Neural crest cell (in vitro differentiated cells): ENCODE results near the gene COL9A1. TPM values are rescaled to one million over a fixed set of nuclear protein-coding genes. Genes with fewer than 3 reads are reported as not detected.

Experiments used
- DNase-seq: peaks from one replicate; pipeline ENCODE4 v3.0.0; 2021; ENCODE audit warnings: low read depth, mixed read lengths, low spot score
- H3K27ac Mint-ChIP-seq: one replicate; pipeline ENCODE4 v1.8.0; 2021; ENCODE audit warnings: mild to moderate bottlenecking, mixed read lengths; ENCODE audit not compliant: unreplicated experiment
- H3K27me3 Mint-ChIP-seq: 2 replicates; pipeline ENCODE4 v1.8.0; 2021; ENCODE audit warnings: low read depth, mild to moderate bottlenecking, mixed read lengths
- H3K36me3 Mint-ChIP-seq: 2 replicates; pipeline ENCODE4 v1.8.0; 2021; ENCODE audit warnings: low read depth, mild to moderate bottlenecking, mixed read lengths
- H3K4me1 Mint-ChIP-seq: 2 replicates; pipeline ENCODE4 v1.8.0; 2021; ENCODE audit warnings: mixed read lengths
- H3K4me3 Mint-ChIP-seq: one replicate; pipeline ENCODE4 v1.8.0; 2021; ENCODE audit warnings: mild to moderate bottlenecking, mixed read lengths
- H3K9me3 Mint-ChIP-seq: 2 replicates; pipeline ENCODE4 v1.8.0; 2021; ENCODE audit warnings: mixed read lengths
- CTCF ChIP-seq: fragments of 200-600 bp; sonication (generic); conservative IDR thresholded peaks from 2 replicates; pipeline ENCODE4 v1.5.0; 2021; ENCODE audit warnings: antibody characterized with exemption, mild to moderate bottlenecking
- total RNA-seq: library from RNA; stranded (reverse); gene quantifications from 2 replicates; pipeline ENCODE4 v1.2.1, GENCODE V29; 2021

The COL9A1 gene
- total RNA-seq, 1 donor from 2014 or later: 30.8 TPM

- DNase-seq: no peak
- H3K27ac Mint-ChIP-seq: no peak overlapping the region
- H3K36me3 Mint-ChIP-seq: peaks cover 15% of the 10 kb centered on the region
- no peaks in the 10 kb centered on the region for H3K27me3 Mint-ChIP-seq
- H3K9me3 Mint-ChIP-seq: no peaks in the 10 kb centered on the region
- no peaks in the 10 kb centered on the region for H3K4me1 Mint-ChIP-seq
- no peak overlapping the region for H3K4me3 Mint-ChIP-seq
- no peak for TF ChIP-seq CTCF
Observed at GRCh38 chr6:70252604-70253003, 50.3 kb downstream of the COL9A1 start.

- Mint-ChIP-seq H3K27ac (peak overlapping the region; percentile 19), H3K9me3 (no peaks in the 10 kb centered on the region), H3K4me3 (no peak overlapping the region), H3K36me3 (peaks cover 13% of the 10 kb centered on the region), H3K27me3 (no peaks in the 10 kb centered on the region), H3K4me1 (peaks cover 11% of the 10 kb centered on the region)
- TF ChIP-seq CTCF: no peak
- DNase-seq: no peak
Observed at GRCh38 chr6:70246118-70246517, 56.8 kb downstream of the COL9A1 start.

- Mint-ChIP-seq H3K36me3 (peaks cover 8% of the 10 kb centered on the region), H3K4me3 (no peak overlapping the region), H3K4me1 (peaks cover 11% of the 10 kb centered on the region), H3K27ac (peak overlapping the region; percentile 57), H3K9me3 (no peaks in the 10 kb centered on the region), H3K27me3 (no peaks in the 10 kb centered on the region)
- no peak for TF ChIP-seq CTCF
- DNase-seq: no peak
Observed at GRCh38 chr6:70241991-70242420, 60.9 kb downstream of the COL9A1 start.

- no peak overlapping the region for H3K4me3 Mint-ChIP-seq
- H3K36me3 Mint-ChIP-seq: peaks cover 8% of the 10 kb centered on the region
- no peaks in the 10 kb centered on the region for H3K27me3 Mint-ChIP-seq
- no peaks in the 10 kb centered on the region for H3K9me3 Mint-ChIP-seq
- DNase-seq: no peak
- H3K27ac Mint-ChIP-seq: no peak overlapping the region
- peaks cover 11% of the 10 kb centered on the region for H3K4me1 Mint-ChIP-seq
- TF ChIP-seq CTCF: no peak
Observed at GRCh38 chr6:70241031-70241430, 61.9 kb downstream of the COL9A1 start.

- no peak overlapping the region for H3K4me3 Mint-ChIP-seq
- peaks cover 5% of the 10 kb centered on the region for H3K36me3 Mint-ChIP-seq
- no peaks in the 10 kb centered on the region for H3K9me3 Mint-ChIP-seq
- no peak for TF ChIP-seq CTCF
- H3K4me1 Mint-ChIP-seq: peaks cover 5% of the 10 kb centered on the region
- DNase-seq: no peak
- H3K27me3 Mint-ChIP-seq: no peaks in the 10 kb centered on the region
- H3K27ac Mint-ChIP-seq: no peak overlapping the region
Observed at GRCh38 chr6:70236343-70236742, 66.5 kb downstream of the COL9A1 start.
